Astrocyte (in vitro differentiated cells and primary cell): ENCODE data around the gene SSH2. TPM values are rescaled to one million over a fixed set of nuclear protein-coding genes. Genes with fewer than 3 reads are reported as not detected.

Experiments used
- DNase-seq: peaks from one replicate; pipeline ENCODE4 v3.0.0-alpha.2; 2010; ENCODE audit warnings: low read depth
- FAIRE-seq: peaks from 2 replicates; lab custom pipeline; 2011; peaks lifted over from hg19 to GRCh38; lab: Jason Lieb, UNC
- H2AFZ ChIP-seq: 2 replicates; pipeline ENCODE4 v1.6.0; 2012; ENCODE audit warnings: low read depth, low read length, inconsistent platforms
- H3K27ac ChIP-seq: 2 replicates; pipeline ENCODE4 v1.5.1; 2011; ENCODE audit warnings: low read depth, low read length, inconsistent platforms
- H3K27me3 ChIP-seq: 2 replicates; pipeline ENCODE4 v1.6.0; 2011; ENCODE audit warnings: low read length, inconsistent platforms; ENCODE audit not compliant: insufficient read depth
- H3K36me3 ChIP-seq: 2 replicates; pipeline ENCODE4 v1.5.1; 2011; ENCODE audit warnings: low read length, inconsistent platforms; ENCODE audit not compliant: insufficient read depth
- H3K4me1 ChIP-seq: 2 replicates; pipeline ENCODE4 v1.5.1; 2011; ENCODE audit warnings: low read length, inconsistent platforms; ENCODE audit not compliant: insufficient read depth
- H3K4me2 ChIP-seq: 2 replicates; pipeline ENCODE4 v1.6.0; 2012; ENCODE audit warnings: low read length, inconsistent platforms
- H3K4me3 ChIP-seq: 2 replicates; pipeline ENCODE4 v1.5.1; 2011; ENCODE audit warnings: low read depth, mild to moderate bottlenecking, low read length, inconsistent platforms; ENCODE audit not compliant: insufficient read depth
- H3K79me2 ChIP-seq: 2 replicates; pipeline ENCODE4 v1.6.0; 2012; ENCODE audit warnings: mild to moderate bottlenecking, low read length, inconsistent platforms; ENCODE audit not compliant: insufficient read depth
- H3K9ac ChIP-seq: 2 replicates; pipeline ENCODE4 v1.6.0; 2012; ENCODE audit warnings: mild to moderate bottlenecking, low read length, inconsistent platforms
- H3K9me3 ChIP-seq: 2 replicates; pipeline ENCODE4 v1.5.1; 2012; ENCODE audit warnings: low read depth, mild to moderate bottlenecking, low read length, inconsistent platforms; ENCODE audit not compliant: insufficient read depth
- H4K20me1 ChIP-seq: 2 replicates; pipeline ENCODE4 v1.6.0; 2012; ENCODE audit warnings: low read length, inconsistent platforms; ENCODE audit not compliant: insufficient read depth
- H3K27ac Mint-ChIP-seq: one replicate; pipeline ENCODE4 v1.8.0; 2021; ENCODE audit warnings: mild to moderate bottlenecking, mixed read lengths; ENCODE audit not compliant: unreplicated experiment
- H3K27me3 Mint-ChIP-seq: one replicate; pipeline ENCODE4 v1.8.0; 2021; ENCODE audit warnings: low read depth, mixed read lengths; ENCODE audit not compliant: unreplicated experiment
- H3K36me3 Mint-ChIP-seq: one replicate; pipeline ENCODE4 v1.8.0; 2021; ENCODE audit warnings: low read depth, mixed read lengths; ENCODE audit not compliant: unreplicated experiment
- H3K4me1 Mint-ChIP-seq: one replicate; pipeline ENCODE4 v1.8.0; 2021; ENCODE audit warnings: low read depth, mixed read lengths; ENCODE audit not compliant: unreplicated experiment
- H3K4me3 Mint-ChIP-seq: one replicate; pipeline ENCODE4 v1.8.0; 2021; ENCODE audit warnings: mild to moderate bottlenecking, moderate library complexity, mixed read lengths; ENCODE audit not compliant: unreplicated experiment
- H3K9me3 Mint-ChIP-seq: one replicate; pipeline ENCODE4 v1.8.0; 2021; ENCODE audit warnings: mild to moderate bottlenecking, mixed read lengths; ENCODE audit not compliant: unreplicated experiment
- EZH2 ChIP-seq: IDR thresholded peaks from 2 replicates; pipeline ENCODE4 v1.6.1; 2012; ENCODE audit warnings: mild to moderate bottlenecking, low read length, inconsistent platforms; ENCODE audit not compliant: insufficient read depth
- total RNA-seq: library from RNA; stranded (reverse); gene quantifications from 2 replicates; pipeline ENCODE4 v1.2.1, GENCODE V29; 2021
- TF ChIP-seq, protein P1 (sequence below): IDR thresholded peaks from 2 replicates; pipeline ENCODE4 v1.5.1; 2011; ENCODE audit warnings: low read depth, mild to moderate bottlenecking, inconsistent platforms, low read length, moderate library complexity; ENCODE audit not compliant: insufficient read depth

SSH2 gene
- total RNA-seq, 1 donor from 2014 or later: 31.1 TPM

DNA sequence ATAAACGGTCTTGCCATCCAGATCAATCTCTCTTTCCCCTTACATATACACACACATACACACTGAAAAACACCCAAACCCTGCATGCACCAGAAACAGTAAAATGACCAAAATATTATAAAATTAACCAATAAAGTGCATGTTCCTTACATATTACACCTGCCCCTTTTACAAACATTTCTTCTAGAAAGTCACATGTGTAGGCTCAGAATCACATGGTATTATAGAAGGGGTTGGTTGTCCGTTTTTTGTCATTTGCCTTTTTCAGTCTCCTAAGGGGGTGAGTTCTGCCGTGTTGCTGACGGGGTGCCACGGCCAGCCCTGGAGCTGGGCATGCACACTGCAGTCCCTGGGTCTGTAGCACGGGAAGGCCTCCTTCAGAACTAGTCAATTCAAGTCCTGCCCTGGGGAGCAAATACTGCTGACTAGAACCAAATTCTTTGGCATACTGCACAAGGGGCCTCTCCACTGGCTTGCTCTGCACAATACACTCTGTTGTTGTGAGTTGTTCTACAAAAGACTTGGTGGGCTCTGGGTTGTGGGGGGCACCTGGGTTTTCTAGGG is 299.3 kb downstream of the SSH2 start:
- Histone ChIP-seq H3K27me3 (no peaks in the 10 kb centered on the region), H3K79me2 (no peaks in the 10 kb centered on the region), H4K20me1 (peaks cover 9% of the 10 kb centered on the region), H3K9ac (no peak overlapping the region), H2AFZ (no peak overlapping the region), H3K36me3 (peaks cover 12% of the 10 kb centered on the region), H3K4me2 (no peak overlapping the region), H3K4me3 (no peak overlapping the region), H3K4me1 (no peaks in the 10 kb centered on the region), H3K9me3 (no peaks in the 10 kb centered on the region), H3K27ac (no peak overlapping the region)
- Mint-ChIP-seq H3K4me1 (no peaks in the 10 kb centered on the region), H3K27ac (no peak overlapping the region), H3K27me3 (no peaks in the 10 kb centered on the region), H3K36me3 (peaks cover 15% of the 10 kb centered on the region), H3K4me3 (no peak overlapping the region), H3K9me3 (no peaks in the 10 kb centered on the region)
- TF ChIP-seq, protein P1, sequence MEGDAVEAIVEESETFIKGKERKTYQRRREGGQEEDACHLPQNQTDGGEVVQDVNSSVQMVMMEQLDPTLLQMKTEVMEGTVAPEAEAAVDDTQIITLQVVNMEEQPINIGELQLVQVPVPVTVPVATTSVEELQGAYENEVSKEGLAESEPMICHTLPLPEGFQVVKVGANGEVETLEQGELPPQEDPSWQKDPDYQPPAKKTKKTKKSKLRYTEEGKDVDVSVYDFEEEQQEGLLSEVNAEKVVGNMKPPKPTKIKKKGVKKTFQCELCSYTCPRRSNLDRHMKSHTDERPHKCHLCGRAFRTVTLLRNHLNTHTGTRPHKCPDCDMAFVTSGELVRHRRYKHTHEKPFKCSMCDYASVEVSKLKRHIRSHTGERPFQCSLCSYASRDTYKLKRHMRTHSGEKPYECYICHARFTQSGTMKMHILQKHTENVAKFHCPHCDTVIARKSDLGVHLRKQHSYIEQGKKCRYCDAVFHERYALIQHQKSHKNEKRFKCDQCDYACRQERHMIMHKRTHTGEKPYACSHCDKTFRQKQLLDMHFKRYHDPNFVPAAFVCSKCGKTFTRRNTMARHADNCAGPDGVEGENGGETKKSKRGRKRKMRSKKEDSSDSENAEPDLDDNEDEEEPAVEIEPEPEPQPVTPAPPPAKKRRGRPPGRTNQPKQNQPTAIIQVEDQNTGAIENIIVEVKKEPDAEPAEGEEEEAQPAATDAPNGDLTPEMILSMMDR: no peak
- TF ChIP-seq EZH2: no peak
- FAIRE-seq (no peak), DNase-seq (no peak)

- H3K9me3 ChIP-seq: no peaks in the 10 kb centered on the region
- H3K4me3 ChIP-seq: no peak overlapping the region
- no peaks in the 10 kb centered on the region for H3K9me3 Mint-ChIP-seq
- no peaks in the 10 kb centered on the region for H3K27me3 ChIP-seq
- TF ChIP-seq, protein P1: no peak
- no peak for TF ChIP-seq EZH2
- H3K4me1 ChIP-seq: no peaks in the 10 kb centered on the region
- no peak overlapping the region for H3K9ac ChIP-seq
- FAIRE-seq (no peak), DNase-seq (no peak)
- H3K79me2 ChIP-seq: no peaks in the 10 kb centered on the region
- H3K36me3 ChIP-seq: peaks cover 12% of the 10 kb centered on the region
- peaks cover 14% of the 10 kb centered on the region for H3K36me3 Mint-ChIP-seq
- no peaks in the 10 kb centered on the region for H3K27me3 Mint-ChIP-seq
- H3K4me1 Mint-ChIP-seq: no peaks in the 10 kb centered on the region
- H3K27ac ChIP-seq: no peak overlapping the region
- H3K4me3 Mint-ChIP-seq: no peak overlapping the region
- H3K27ac Mint-ChIP-seq: no peak overlapping the region
- peaks cover 9% of the 10 kb centered on the region for H4K20me1 ChIP-seq
- no peak overlapping the region for H3K4me2 ChIP-seq
- H2AFZ ChIP-seq: no peak overlapping the region
Observed at GRCh38 chr17:29629839-29630238, 300.2 kb downstream of the SSH2 start.

GRCh38 chr17:29628644-29629043 is 301.4 kb downstream of the SSH2 start:
- Histone ChIP-seq H3K9ac (no peak overlapping the region), H3K27me3 (no peaks in the 10 kb centered on the region), H3K4me3 (no peak overlapping the region), H3K9me3 (no peaks in the 10 kb centered on the region), H3K4me2 (no peak overlapping the region), H3K4me1 (no peaks in the 10 kb centered on the region), H2AFZ (no peak overlapping the region), H4K20me1 (peaks cover 9% of the 10 kb centered on the region), H3K79me2 (no peaks in the 10 kb centered on the region), H3K36me3 (peaks cover 12% of the 10 kb centered on the region), H3K27ac (no peak overlapping the region)
- no peak for TF ChIP-seq EZH2
- TF ChIP-seq, protein P1: no peak
- H3K27me3 Mint-ChIP-seq: no peaks in the 10 kb centered on the region
- H3K36me3 Mint-ChIP-seq: peaks cover 14% of the 10 kb centered on the region
- H3K27ac Mint-ChIP-seq: no peak overlapping the region
- H3K9me3 Mint-ChIP-seq: no peaks in the 10 kb centered on the region
- DNase-seq (no peak), FAIRE-seq (no peak)
- no peaks in the 10 kb centered on the region for H3K4me1 Mint-ChIP-seq
- H3K4me3 Mint-ChIP-seq: no peak overlapping the region
